ENCODE data around the gene ACVRL1.
A peak's percentile ranks its signal among the peaks of the same experiment; 100 is the strongest.
"Not testable (repeated sequence)": the region's sequence is repeated elsewhere in the genome, so short reads cannot be mapped to it uniquely, and the experiment has no call there.

Gene ACVRL1

DNA sequence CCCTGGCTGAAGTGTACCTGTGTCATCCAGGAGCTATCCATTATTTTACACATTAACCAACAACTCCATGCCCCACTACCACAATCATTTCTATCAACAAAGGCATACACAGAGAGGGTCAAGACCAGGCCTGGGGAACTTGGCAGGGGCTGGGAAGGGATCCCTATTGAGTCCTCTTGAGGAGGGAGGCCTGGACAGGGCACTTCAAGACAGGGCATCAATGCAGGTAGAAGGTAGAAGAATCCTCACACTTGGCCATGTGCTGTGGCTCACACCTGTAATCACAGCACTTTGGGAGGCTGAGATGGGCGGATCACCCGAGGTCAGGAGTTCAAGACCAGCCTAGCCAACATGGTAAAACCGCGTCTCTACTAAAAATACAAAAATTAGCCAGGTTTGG lies 32.8 kb upstream of the ACVRL1 start:
- DNase-seq: no peak

DNA sequence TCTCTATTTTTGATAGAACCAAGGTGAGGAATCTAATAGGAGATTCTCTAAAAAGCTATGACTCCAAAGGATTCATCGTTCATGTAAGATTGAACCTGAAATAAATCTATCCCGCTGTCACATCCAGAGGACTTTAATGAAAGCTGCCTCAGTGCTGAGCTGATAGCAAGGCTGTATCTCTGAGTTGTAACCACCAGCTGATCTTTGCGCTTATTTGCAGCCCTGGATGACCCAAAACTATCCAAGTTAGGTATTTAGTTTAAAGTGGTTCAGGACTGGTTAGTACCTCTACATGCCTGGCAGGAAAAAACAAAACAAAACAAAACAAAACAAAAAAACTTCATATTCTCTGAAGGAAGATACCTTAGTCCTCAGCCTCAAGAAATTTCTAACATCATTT lies 28.2 kb upstream of the ACVRL1 start:
- no peak for DNase-seq

DNA sequence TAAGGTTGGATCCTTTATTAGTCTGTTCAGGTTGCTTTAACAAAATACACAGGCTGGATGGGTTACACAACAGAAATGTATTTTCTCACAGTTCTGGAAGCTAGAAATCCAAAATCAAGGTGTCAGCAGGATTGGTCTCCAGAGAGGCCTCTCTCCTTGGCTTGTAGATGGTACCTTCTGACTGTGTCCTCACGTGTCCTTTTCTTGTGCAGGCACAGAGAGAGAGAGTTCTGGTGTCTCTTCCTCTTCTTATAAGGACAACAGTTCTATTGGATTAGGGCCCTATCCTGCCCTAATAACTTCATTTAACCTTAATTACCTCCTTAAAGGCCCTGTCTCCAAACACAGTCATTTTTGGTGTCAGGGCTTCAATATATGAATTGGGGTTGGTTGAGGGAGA lies 24.0 kb upstream of the ACVRL1 start:
- DNase-seq: no peak

DNA sequence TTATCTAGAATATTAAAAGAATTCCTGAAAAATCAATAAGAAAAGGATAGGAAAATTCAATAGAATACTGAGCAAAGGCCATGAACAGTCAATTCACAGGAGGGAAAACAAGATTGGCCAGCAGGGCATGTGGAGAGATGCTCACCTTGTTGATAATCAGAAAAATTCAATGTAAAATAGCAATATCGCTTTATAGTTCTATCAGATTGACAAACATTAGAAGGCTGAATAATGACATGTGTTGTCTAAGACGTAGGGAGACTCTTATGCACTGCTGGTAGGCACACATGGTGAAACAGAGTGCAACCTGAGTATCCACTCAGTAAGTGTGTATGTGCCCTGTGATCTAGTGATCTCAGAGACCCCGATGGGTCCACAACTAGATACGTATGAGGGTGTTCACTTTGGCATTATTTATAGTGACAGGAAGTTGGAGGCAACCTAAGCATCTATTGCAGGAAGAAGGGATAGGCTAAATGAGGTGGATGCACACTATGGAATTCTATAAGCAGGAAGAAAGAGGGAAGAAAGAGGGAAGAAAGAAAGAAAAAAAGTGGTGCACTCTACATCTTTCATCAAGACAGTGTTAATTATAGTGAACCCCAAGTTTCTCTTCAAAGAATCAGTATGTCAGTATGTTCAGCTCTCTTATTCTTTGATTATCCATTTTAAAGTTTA lies 23.2 kb upstream of the ACVRL1 start:
- no peak for DNase-seq

DNA sequence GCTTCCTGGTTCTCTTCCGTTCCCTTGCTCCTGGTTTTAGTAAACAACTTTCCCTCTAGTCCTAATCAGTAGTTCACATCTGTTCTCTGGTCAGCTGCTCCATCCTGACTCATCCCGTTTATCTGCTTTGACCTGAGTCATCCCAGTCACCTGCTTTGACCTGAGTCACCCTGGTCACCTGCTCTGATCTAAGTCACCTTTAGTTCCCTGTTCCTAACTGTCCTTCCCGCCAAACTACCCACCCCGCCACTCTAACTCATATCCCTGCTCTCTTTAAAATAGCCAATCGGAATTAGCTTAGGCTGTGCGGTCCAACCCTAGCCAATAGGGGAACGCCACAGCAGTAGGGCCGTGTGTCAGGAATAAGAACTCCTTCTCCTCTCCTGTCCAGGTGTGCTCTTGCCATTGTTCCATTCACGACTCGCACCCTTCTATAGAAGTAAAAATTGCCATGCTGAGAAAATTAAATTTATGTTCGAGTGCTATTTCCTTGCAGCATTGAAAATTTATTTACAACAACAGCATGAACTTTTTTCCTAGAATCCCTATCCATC lies 22.6 kb upstream of the ACVRL1 start:
- DNase-seq: no peak

DNA sequence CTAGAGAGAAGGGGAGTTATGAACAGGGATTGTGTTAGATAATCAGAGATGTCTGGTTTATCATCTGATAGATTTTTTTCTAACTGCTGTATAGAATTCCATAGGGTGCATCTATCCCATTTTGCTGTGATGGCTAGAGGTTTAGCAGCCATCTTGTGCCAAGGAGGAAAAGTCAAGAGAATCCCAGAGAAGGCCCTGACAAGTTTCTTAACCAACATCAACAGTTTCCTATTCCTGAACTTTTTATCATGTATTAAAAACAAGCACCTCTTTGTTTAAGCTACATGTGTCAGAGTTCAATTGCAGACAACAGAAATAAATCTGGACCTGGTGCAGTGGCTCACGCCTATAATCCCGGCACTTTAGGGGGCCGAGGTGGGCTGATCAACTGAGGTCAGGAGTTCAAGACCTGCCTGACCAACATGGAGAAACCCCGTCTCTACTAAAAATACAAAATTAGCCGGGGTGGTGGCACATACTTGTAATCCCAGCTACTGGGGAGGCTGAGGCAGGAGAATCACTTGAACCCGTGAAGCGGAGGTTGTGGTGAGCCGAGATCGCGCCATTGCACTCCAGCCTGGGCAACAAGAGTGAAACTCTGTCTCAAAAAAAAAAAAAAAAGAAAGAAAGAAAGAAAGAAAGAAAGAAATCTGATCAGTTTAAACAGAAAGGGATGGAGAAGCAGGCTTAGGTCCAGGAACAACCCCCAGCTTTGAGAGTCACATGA lies 21.8 kb upstream of the ACVRL1 start:
- not testable (repeated sequence) for DNase-seq

DNA sequence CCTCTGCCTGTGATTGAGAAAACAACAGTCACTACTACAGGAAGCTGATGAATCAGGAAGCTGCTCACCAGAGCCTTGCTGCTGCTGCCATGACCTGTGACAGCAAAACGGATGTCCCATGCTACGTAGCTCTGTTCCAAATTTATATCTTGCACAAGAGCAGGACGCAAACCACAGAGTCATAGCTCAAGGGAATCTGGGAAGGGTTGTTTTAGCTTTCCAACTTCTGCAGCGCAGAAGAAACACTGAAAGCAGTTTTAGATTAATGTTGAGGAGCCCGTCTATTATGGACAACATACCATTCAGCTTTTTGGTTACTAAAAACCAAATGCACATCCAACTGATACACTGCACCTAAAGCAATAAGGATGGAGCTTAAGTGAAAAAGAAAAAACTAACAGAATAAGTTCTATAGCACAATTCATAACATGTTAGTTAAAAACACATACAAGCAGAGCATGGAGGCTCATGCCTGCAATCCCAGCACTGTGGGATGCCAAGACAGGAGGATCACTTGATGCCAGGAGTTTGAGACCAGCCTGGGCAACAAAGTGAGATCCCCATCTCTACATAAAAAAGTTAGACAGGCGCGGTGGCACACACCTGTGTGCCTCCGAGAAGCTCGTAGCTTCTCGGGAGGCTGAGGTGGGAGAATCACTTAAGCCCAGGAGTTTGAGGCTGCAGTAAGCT lies 21.1 kb upstream of the ACVRL1 start:
- peak; percentile 92 for DNase-seq

DNA sequence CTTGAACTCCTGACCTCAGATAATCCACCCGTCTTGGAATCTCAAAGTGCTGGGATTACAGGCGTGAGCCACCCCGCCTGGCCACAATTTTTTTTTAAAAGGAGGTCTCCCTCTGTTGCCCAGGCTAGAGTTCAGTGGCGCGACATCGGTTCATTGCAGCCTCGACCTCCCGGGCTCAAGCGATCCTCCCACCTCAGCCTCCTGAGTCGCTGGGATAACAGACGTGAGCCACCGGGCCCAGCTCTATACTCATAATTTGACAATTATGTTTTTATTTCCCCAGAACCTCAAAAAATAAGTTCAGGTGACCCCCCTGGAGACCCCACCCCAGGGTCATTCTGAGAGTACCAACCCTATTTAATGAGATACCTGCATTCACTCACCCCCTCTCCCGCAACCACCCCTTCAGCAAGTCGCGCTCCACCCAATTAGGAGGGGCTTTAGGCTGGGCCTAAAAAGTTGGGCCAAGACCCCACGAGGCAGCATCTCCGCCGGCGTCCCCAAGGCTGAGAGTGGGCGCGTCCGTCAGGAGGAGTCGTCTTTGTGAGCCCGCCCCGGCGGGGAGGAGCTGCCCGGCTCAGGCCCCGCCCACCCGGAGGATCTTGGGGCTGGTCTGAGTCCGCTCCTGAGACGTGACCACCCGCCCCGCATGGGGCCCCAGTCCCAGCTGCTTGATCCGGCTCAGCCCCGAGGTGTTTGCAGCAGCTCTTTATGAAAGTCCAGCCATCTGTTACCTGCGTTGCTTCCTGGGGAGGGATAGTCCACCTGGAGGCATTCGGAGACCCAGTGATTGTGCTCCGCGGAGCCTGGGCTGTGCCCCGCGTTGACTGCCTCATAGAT lies 19.6 kb upstream of the ACVRL1 start, which contains the start of gene ANKRD33:
TSS of gene ANKRD33 (plus strand) at position 628 of the 840 bp plus-strand sequence. CDS start at position 712, 84 bp downstream.
- DNase-seq: no peak

DNA sequence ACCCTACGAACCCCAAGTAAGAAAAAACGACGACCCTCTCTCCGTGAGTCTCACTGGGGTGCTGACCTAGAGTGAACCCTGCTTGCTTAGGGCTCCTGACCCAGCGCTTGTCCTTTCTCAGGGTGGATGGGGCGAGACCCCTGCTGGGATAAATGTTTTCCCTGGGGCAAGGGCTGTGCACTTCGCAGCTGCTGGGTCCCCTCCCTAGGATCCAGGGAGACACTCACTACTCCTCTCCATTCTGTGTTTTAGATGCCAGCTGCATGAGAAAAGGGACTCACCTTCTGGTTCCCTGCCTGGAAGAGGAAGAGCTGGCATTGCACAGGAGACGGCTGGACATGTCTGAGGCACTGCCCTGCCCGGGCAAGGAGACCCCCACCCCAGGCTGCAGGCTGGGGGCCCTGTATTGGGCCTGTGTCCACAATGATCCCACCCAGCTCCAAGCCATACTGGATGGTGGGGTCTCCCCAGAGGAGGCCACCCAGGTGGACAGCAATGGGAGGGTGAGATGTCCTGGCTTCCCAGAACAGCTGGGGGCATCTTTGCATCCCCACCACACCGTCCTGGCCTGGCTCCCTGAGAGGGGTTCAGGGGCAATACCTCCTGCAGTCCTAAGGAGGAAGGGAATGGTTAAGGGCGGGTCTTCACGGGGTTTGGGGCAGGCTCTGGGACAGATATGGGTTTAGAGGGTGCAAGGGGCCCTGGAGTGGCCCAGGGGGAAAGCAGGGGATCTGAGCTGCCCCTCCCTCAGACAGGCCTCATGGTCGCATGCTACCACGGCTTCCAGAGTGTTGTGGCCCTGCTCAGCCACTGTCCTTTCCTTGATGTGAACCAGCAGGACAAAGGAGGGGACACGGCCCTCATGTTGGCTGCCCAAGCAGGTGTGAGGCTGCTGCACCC lies 18.7 kb upstream of the ACVRL1 start:
- no peak for DNase-seq

DNA sequence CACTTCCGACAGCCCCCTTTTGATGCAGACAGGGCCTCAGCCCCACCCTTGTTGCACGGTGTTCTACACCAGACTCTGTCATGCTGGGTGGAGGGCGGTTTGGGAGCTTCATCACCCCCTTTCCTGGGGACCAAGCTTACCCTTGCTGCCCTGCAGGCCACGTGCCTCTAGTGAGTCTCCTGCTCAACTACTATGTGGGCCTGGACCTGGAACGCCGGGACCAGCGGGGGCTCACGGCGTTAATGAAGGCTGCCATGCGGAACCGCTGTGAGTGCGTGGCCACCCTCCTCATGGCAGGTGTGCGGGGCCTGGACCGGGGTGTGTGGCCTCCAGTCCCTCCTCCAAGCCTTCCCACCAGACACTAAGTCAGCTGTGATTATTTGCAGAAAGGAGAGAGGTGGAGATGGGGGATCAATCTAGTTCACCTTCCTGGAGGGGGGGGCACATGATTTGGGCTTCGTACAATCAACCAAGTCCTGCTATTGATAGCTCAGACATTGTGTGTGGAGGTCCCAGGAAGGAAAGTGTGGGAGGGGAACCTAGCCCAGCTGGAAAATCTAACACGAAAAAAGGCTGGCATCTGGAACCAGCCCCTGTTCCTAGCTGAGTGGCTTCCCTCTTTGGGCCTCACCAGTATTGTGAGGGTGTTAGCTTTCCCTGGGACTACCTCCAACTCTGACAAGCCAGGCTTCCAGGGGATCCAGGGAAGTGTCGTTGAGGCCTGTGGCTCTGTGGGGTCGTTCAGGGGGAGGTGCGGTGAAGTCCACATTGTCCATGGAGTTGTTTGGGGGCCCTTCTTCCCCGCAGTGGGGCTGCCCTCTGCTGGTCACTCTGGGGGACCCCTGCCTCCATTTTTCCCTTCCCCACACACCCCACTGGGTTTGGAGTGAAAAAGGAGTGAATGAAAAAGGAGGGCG lies 17.8 kb upstream of the ACVRL1 start:
- DNase-seq: no peak

DNA sequence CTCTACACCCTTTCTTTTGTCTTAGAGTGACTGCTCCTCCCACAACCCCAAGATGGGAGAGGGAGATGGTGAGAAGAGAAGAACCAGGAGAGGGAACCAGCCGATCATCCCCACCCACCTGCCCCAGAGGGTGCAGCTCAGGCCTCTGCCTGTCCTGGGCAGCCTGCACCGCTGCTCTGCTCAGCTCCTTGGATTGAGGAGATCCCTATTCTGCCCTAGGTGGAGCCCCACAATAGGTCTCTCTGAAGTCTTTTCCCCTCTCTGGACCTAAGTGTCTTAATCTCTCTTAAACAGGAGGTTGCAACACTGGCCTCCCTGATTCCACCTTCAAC lies 17.2 kb upstream of the ACVRL1 start:
- DNase-seq: no peak

DNA sequence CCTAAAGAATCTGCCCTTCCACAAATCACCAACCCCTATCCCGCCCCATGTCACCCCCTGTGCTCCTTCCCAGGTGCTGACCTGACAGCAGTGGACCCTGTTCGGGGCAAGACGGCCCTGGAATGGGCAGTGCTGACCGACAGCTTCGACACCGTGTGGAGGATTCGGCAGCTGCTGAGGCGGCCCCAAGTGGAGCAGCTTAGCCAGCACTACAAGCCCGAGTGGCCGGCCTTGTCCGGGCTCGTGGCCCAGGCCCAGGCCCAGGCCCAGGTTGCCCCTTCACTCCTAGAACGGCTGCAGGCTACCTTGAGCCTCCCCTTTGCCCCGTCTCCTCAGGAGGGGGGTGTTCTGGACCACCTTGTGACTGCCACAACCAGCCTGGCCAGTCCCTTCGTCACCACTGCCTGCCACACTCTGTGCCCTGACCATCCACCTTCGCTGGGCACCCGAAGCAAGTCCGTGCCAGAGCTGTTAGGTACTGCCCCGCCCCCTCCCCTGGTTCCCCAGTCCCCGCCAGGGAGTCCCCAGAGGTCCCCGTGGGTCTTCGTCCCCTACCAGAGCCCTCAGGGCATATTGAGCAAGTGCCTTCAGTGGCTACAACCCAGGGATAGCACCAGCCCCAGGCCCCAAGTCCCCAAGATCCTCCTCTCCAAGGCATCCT lies 16.7 kb upstream of the ACVRL1 start:
- DNase-seq: no peak

DNA sequence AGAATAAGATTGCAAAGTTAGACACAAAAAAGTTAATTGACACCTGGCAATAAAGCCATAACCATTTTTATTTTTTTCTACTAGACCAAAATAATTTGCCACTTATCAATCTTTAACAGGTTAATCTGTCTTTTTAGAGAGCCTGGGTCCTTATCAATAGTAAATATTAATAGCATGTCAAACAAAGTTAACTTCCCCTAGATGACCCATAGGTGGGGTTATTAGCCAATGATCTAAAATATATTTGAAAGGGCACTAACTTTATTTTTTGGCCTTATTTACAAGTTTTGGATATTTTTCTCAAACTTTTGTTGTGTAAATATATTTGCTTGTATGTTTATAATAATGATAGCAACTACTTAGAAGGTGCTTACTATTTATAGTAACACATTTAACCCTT lies 15.5 kb upstream of the ACVRL1 start:
- no peak for DNase-seq

DNA sequence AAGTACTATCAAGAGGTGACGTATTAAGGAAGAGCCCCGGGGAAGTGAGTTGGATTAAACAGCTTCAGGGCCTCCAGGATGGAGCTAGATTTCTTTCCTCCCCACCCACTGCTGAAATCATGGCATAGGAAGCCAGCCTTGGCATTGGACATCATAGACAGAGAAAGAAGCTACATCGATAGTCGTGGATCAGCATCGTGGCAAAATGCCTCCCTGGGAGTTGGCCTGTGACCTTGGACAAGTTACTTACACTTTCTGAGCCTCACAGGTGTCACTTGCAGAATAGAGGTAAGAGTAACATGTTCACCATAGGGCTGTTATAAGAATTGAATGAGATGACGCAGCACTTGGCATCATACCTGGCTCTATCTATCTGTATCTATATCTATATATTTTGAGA lies 13.5 kb upstream of the ACVRL1 start:
- DNase-seq: no peak

DNA sequence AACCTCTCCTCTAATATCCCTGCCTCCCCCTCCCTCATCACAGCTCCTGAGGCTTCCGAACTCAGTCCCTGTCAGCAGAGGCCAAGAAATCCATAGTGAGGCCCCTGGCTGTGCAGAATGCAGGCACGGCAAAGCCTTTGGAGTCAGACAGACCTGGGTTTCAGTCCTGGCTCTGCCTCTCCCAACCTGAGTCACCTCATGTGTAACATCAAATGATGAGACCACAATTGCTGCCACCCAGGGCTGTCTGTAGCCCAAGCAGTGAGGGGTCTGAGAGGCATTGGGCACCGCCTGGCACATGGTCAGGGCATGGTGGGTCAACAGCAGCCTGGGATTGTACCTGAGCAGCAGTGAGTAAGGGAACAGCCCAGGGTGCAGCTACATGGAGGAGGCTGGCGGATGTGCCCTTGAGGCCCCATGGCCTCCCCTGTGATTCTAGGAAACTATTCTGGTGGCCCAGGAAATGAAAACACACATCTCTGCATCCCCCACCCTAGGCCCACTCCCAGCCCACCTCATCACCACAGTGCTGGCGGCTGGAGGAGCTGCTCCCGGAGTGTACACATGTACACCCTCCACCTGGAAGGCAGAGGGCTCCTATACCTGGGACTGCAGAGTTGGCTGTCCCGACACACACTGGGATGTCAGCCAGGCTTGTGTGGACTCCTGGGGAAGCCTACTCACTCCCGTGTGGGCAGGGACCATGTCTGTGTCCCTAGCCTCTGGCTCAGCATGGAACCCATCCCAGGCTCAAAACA lies 11.7 kb upstream of the ACVRL1 start:
- no peak for DNase-seq

DNA sequence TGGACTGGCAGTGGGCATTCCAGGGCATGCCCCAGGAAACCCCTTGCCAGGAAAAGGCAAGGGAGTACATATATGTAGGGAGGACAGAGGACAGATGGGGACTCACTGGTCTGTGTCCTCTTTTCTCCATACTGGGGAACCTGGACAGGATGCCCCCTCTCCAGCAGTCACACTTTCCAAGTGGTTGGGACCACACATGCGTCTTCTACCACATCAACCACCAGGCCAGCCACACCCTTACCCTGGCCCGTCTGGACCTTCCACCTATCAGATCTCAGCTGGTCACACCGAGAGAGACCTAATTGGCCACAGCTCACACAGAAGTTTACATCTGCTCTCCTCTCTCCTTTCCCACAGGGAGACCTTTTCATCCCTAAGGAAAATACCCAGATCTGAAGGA lies 11.1 kb upstream of the ACVRL1 start:
- DNase-seq: no peak

DNA sequence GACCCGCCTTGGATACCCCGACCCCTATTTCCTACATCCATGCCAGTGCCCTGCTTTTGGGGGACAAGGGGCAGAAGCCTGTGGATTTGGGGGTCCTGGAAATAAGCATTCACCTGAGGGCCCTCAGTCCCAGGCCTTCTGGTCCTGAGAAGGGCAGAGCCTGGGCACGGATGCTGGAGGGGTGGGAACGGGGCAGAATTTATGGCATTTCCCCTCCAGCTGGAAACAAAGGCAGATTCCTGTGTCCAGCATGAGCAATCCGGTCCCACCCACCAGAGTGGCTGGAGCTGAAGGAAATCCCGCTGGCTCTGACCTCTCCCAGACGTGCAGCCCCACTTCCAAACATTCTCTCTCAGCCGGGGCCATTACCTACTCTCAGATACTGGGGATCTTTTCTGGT lies 10.1 kb upstream of the ACVRL1 start:
- no peak for DNase-seq

DNA sequence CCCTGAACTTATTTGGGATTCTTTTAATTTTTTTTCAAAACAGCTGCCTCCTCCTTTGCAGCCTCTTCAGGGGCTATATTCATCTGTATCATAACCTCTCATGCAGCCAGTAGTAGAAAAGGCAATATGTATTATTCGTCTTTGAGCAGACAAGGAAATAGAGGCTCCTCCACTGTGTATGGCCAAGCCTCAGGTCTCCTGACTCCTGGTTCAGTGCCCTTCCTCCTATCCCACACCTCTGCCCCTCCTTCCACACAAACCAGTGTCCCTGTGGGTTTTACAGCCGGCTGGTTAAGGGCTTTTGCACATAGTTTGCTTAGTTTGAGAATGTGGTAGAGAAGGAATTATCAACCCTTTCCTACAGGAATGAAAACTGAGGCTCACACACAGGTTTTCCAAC lies 8.8 kb upstream of the ACVRL1 start:
- DNase-seq: no peak

DNA sequence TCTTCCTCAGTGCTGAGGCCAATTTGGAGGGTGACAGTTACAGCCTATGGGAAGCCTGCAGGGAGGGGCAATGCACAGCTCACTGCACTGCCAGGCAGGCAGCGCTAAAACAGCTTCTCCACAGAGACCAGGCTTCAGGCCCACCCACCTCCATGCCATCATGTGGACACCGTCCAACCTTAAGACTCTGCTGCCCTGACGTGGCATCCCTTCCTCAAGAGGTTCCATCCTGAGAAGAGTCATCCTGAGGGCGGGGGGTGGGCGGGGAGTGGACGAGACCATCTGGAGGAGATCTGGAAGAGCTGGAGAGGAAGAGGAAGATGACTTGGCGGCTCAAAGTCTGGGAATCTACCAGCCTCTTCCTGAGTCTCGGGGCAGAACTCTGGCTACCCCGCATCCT lies 8.4 kb upstream of the ACVRL1 start:
- DNase-seq: peak; percentile 73

Data from fibroblast of upper back skin (primary cell).